ENCODE results near the gene MAPT. TPM values are rescaled to one million over a fixed set of nuclear protein-coding genes. Genes with fewer than 3 reads are reported as not detected.

Gene MAPT
- total RNA-seq, 1 donor from 2014 or later, result 4.8 TPM

- ATAC-seq (no peak), DNase-seq (ENCODE audit: low spot score) (no peak)
- intact Hi-C loops (cut with DNase I), result no loop called here
These were observed 133.0 kb downstream of the MAPT start for GRCh38 chr17:46027048-46027975.

GRCh38 chr17:46027976-46028325 is 133.6 kb downstream of the MAPT start:
- ATAC-seq (no peak), DNase-seq (ENCODE audit: low spot score) (no peak)
- intact Hi-C loops (cut with DNase I), result loop anchor here (1.0 kb wide), 1 partner anchor 25 kb away; no protein-coding TSS in a partner anchor

- ATAC-seq (no peak), DNase-seq (ENCODE audit: low spot score) (no peak)
- intact Hi-C loops (cut with DNase I), result loop anchor here (1.0 kb wide), 1 partner anchor 25 kb away; no protein-coding TSS in a partner anchor
These were observed 134.0 kb downstream of the MAPT start for GRCh38 chr17:46028374-46028773.

GRCh38 chr17:46028981-46029565 is 134.7 kb downstream of the MAPT start:
- DNase-seq (ENCODE audit: low spot score) (no peak), ATAC-seq (no peak)
- intact Hi-C loops (cut with DNase I), result loop anchor here (1.0 kb wide), 1 partner anchor 26 kb away; no protein-coding TSS in a partner anchor

GRCh38 chr17:46029627-46030026 is 135.3 kb downstream of the MAPT start:
- intact Hi-C loops (cut with DNase I), result loop anchor here (10.0 kb wide), 1 partner anchor 185 kb away; no protein-coding TSS in a partner anchor
- no peak for DNase-seq (ENCODE audit: low spot score)
- no peak for ATAC-seq

GRCh38 chr17:46030752-46031151 is 136.4 kb downstream of the MAPT start:
- intact Hi-C loops (cut with DNase I), result loop anchor here (10.0 kb wide), 1 partner anchor 184 kb away; no protein-coding TSS in a partner anchor
- DNase-seq (ENCODE audit: low spot score) (no peak), ATAC-seq (peak; percentile 21)

- ATAC-seq (peak; percentile 35), DNase-seq (ENCODE audit: low spot score) (no peak)
- intact Hi-C loops (cut with DNase I), result loop anchor here (10.0 kb wide), 1 partner anchor 183 kb away; no protein-coding TSS in a partner anchor
These were observed 137.1 kb downstream of the MAPT start for GRCh38 chr17:46031440-46031839.

GRCh38 chr17:46031920-46032319 is 137.6 kb downstream of the MAPT start:
- intact Hi-C loops (cut with DNase I), result loop anchor here (10.0 kb wide), 1 partner anchor 183 kb away; no protein-coding TSS in a partner anchor
- ATAC-seq, result peak; percentile 41
- DNase-seq (ENCODE audit: low spot score), result no peak

GRCh38 chr17:46032909-46033308 is 138.6 kb downstream of the MAPT start:
- ATAC-seq (peak; percentile 12), DNase-seq (ENCODE audit: low spot score) (no peak)
- intact Hi-C loops (cut with DNase I), result loop anchor here (10.0 kb wide), 1 partner anchor 182 kb away; no protein-coding TSS in a partner anchor

GRCh38 chr17:46033392-46033791 is 139.0 kb downstream of the MAPT start:
- no peak for DNase-seq (ENCODE audit: low spot score)
- intact Hi-C loops (cut with DNase I), result loop anchor here (10.0 kb wide), 1 partner anchor 181 kb away; no protein-coding TSS in a partner anchor
- no peak for ATAC-seq

- DNase-seq (ENCODE audit: low spot score) (no peak), ATAC-seq (no peak)
- intact Hi-C loops (cut with DNase I), result loop anchor here (10.0 kb wide), 1 partner anchor 180 kb away; no protein-coding TSS in a partner anchor
These were observed 140.9 kb downstream of the MAPT start for GRCh38 chr17:46035112-46035818.

GRCh38 chr17:46036491-46036890 is 142.1 kb downstream of the MAPT start:
- intact Hi-C loops (cut with DNase I), result loop anchor here (10.0 kb wide), 1 partner anchor 178 kb away; no protein-coding TSS in a partner anchor
- ATAC-seq (no peak), DNase-seq (ENCODE audit: low spot score) (no peak)

GRCh38 chr17:46037722-46038255 is 143.4 kb downstream of the MAPT start:
- ATAC-seq, result no peak
- intact Hi-C loops (cut with DNase I), result loop anchor here (10.0 kb wide), 1 partner anchor 177 kb away; no protein-coding TSS in a partner anchor

GRCh38 chr17:46038414-46038813 is 144.1 kb downstream of the MAPT start:
- intact Hi-C loops (cut with DNase I), result loop anchor here (10.0 kb wide), 1 partner anchor 176 kb away; no protein-coding TSS in a partner anchor
- DNase-seq (ENCODE audit: low spot score), result no peak
- ATAC-seq, result no peak

More at GRCh38 chr17:46037722-46038255, 143.4 kb downstream of the MAPT start:
- DNase-seq (ENCODE audit: low spot score), result no peak

GRCh38 chr17:46038937-46039336 is 144.6 kb downstream of the MAPT start:
- ATAC-seq (no peak), DNase-seq (ENCODE audit: low spot score) (no peak)
- intact Hi-C loops (cut with DNase I), result loop anchor here (10.0 kb wide), 1 partner anchor 176 kb away; no protein-coding TSS in a partner anchor

GRCh38 chr17:46039592-46040186 is 145.3 kb downstream of the MAPT start:
- ATAC-seq, result no peak
- intact Hi-C loops (cut with DNase I), result loop anchor here (10.0 kb wide), 1 partner anchor 175 kb away; no protein-coding TSS in a partner anchor

GRCh38 chr17:46042246-46042645 is 147.9 kb downstream of the MAPT start:
- intact Hi-C loops (cut with DNase I), result no loop called here
- ATAC-seq, result no peak
- DNase-seq (ENCODE audit: low spot score), result no peak

More at GRCh38 chr17:46039592-46040186, 145.3 kb downstream of the MAPT start:
- DNase-seq (ENCODE audit: low spot score), result no peak

GRCh38 chr17:46042925-46043324 is 148.6 kb downstream of the MAPT start:
- intact Hi-C loops (cut with DNase I), result no loop called here
- DNase-seq (ENCODE audit: low spot score), result no peak
- no peak for ATAC-seq

Data from sciatic nerve (tissue), 2 donors.